ENCODE measurements around the gene AHI1.
"Not testable (repeated sequence)": the region's sequence is repeated elsewhere in the genome, so short reads cannot be mapped to it uniquely, and the experiment has no call there.

The AHI1 gene

GRCh38 chr6:135490381-135490780 is 7.2 kb downstream of the AHI1 start:
- peaks cover 45% of the 10 kb centered on the region for H3K36me3 Mint-ChIP-seq
- no peaks in the 10 kb centered on the region for H3K9me3 Mint-ChIP-seq
- H3K4me1 Mint-ChIP-seq: peaks cover 8% of the 10 kb centered on the region

GRCh38 chr6:135488023-135488422 is 9.5 kb downstream of the AHI1 start:
- Mint-ChIP-seq H3K27ac (peak overlapping the region; percentile 11), H3K36me3 (peaks cover 48% of the 10 kb centered on the region), H3K4me3 (no peak overlapping the region), H3K4me1 (no peaks in the 10 kb centered on the region), H3K27me3 (no peaks in the 10 kb centered on the region), H3K9me3 (peaks cover 5% of the 10 kb centered on the region)

More at GRCh38 chr6:135490381-135490780, 7.2 kb downstream of the AHI1 start:
- no peaks in the 10 kb centered on the region for H3K27me3 Mint-ChIP-seq
- no peak overlapping the region for H3K27ac Mint-ChIP-seq
- H3K4me3 Mint-ChIP-seq: no peak overlapping the region

GRCh38 chr6:135483903-135484302 is 13.6 kb downstream of the AHI1 start:
- peaks cover 51% of the 10 kb centered on the region for H3K36me3 Mint-ChIP-seq
- H3K4me1 Mint-ChIP-seq, H3K4me3 Mint-ChIP-seq, H3K27me3 Mint-ChIP-seq, H3K27ac Mint-ChIP-seq, H3K9me3 Mint-ChIP-seq: not testable (repeated sequence)

GRCh38 chr6:135481783-135482369 is 15.7 kb downstream of the AHI1 start:
- peaks cover 51% of the 10 kb centered on the region for H3K36me3 Mint-ChIP-seq
- H3K27ac Mint-ChIP-seq: no peak overlapping the region

GRCh38 chr6:135479601-135480000 is 17.9 kb downstream of the AHI1 start:
- Mint-ChIP-seq H3K9me3 (peaks cover 5% of the 10 kb centered on the region), H3K27ac (no peak overlapping the region), H3K4me3 (no peak overlapping the region), H3K4me1 (no peaks in the 10 kb centered on the region), H3K36me3 (peaks cover 46% of the 10 kb centered on the region), H3K27me3 (no peaks in the 10 kb centered on the region)

More at GRCh38 chr6:135481783-135482369, 15.7 kb downstream of the AHI1 start:
- H3K4me3 Mint-ChIP-seq: no peak overlapping the region
- no peaks in the 10 kb centered on the region for H3K27me3 Mint-ChIP-seq
- peaks cover 5% of the 10 kb centered on the region for H3K9me3 Mint-ChIP-seq
- no peaks in the 10 kb centered on the region for H3K4me1 Mint-ChIP-seq

GRCh38 chr6:135478626-135479025 is 18.9 kb downstream of the AHI1 start:
- H3K27ac Mint-ChIP-seq: no peak overlapping the region

GRCh38 chr6:135475292-135475886 is 22.2 kb downstream of the AHI1 start:
- no peaks in the 10 kb centered on the region for H3K27me3 Mint-ChIP-seq
- H3K27ac Mint-ChIP-seq: no peak overlapping the region
- no peaks in the 10 kb centered on the region for H3K9me3 Mint-ChIP-seq
- H3K36me3 Mint-ChIP-seq: peaks cover 31% of the 10 kb centered on the region
- no peak overlapping the region for H3K4me3 Mint-ChIP-seq
- H3K4me1 Mint-ChIP-seq: no peaks in the 10 kb centered on the region

More at GRCh38 chr6:135478626-135479025, 18.9 kb downstream of the AHI1 start:
- no peaks in the 10 kb centered on the region for H3K27me3 Mint-ChIP-seq
- H3K4me3 Mint-ChIP-seq: no peak overlapping the region
- H3K9me3 Mint-ChIP-seq: peaks cover 2% of the 10 kb centered on the region
- H3K36me3 Mint-ChIP-seq: peaks cover 38% of the 10 kb centered on the region
- H3K4me1 Mint-ChIP-seq: no peaks in the 10 kb centered on the region

GRCh38 chr6:135474362-135474761 is 23.2 kb downstream of the AHI1 start:
- no peak overlapping the region for H3K27ac Mint-ChIP-seq
- no peaks in the 10 kb centered on the region for H3K27me3 Mint-ChIP-seq
- no peak overlapping the region for H3K4me3 Mint-ChIP-seq
- peaks cover 26% of the 10 kb centered on the region for H3K36me3 Mint-ChIP-seq
- H3K4me1 Mint-ChIP-seq: no peaks in the 10 kb centered on the region
- no peaks in the 10 kb centered on the region for H3K9me3 Mint-ChIP-seq

- Mint-ChIP-seq H3K36me3 (peaks cover 30% of the 10 kb centered on the region), H3K27me3 (no peaks in the 10 kb centered on the region), H3K27ac (no peak overlapping the region), H3K4me1 (peaks cover 3% of the 10 kb centered on the region), H3K4me3 (no peak overlapping the region), H3K9me3 (no peaks in the 10 kb centered on the region)
These were observed 31.6 kb downstream of the AHI1 start for GRCh38 chr6:135465903-135466302.

GRCh38 chr6:135465307-135465706 is 32.2 kb downstream of the AHI1 start:
- no peak overlapping the region for H3K4me3 Mint-ChIP-seq
- peaks cover 9% of the 10 kb centered on the region for H3K4me1 Mint-ChIP-seq
- H3K27me3 Mint-ChIP-seq: no peaks in the 10 kb centered on the region
- H3K27ac Mint-ChIP-seq: no peak overlapping the region
- peaks cover 29% of the 10 kb centered on the region for H3K36me3 Mint-ChIP-seq
- no peaks in the 10 kb centered on the region for H3K9me3 Mint-ChIP-seq

GRCh38 chr6:135464634-135465033 is 32.9 kb downstream of the AHI1 start:
- H3K36me3 Mint-ChIP-seq: peaks cover 28% of the 10 kb centered on the region
- H3K4me3 Mint-ChIP-seq: no peak overlapping the region
- H3K27ac Mint-ChIP-seq: no peak overlapping the region
- H3K4me1 Mint-ChIP-seq: peaks cover 11% of the 10 kb centered on the region
- no peaks in the 10 kb centered on the region for H3K9me3 Mint-ChIP-seq
- H3K27me3 Mint-ChIP-seq: no peaks in the 10 kb centered on the region

- peaks cover 36% of the 10 kb centered on the region for H3K36me3 Mint-ChIP-seq
- no peaks in the 10 kb centered on the region for H3K9me3 Mint-ChIP-seq
- peaks cover 11% of the 10 kb centered on the region for H3K4me1 Mint-ChIP-seq
- H3K27me3 Mint-ChIP-seq: no peaks in the 10 kb centered on the region
- H3K27ac Mint-ChIP-seq: no peak overlapping the region
- H3K4me3 Mint-ChIP-seq: no peak overlapping the region
These were observed 36.3 kb downstream of the AHI1 start for GRCh38 chr6:135461208-135461607.

- peaks cover 7% of the 10 kb centered on the region for H3K4me1 Mint-ChIP-seq
- no peak overlapping the region for H3K27ac Mint-ChIP-seq
These were observed 39.5 kb downstream of the AHI1 start for GRCh38 chr6:135458051-135458450.

GRCh38 chr6:135451617-135452190 is 45.8 kb downstream of the AHI1 start:
- Mint-ChIP-seq H3K27ac (no peak overlapping the region), H3K4me3 (no peak overlapping the region), H3K27me3 (no peaks in the 10 kb centered on the region), H3K36me3 (peaks cover 1% of the 10 kb centered on the region), H3K4me1 (no peaks in the 10 kb centered on the region), H3K9me3 (no peaks in the 10 kb centered on the region)

More at GRCh38 chr6:135458051-135458450, 39.5 kb downstream of the AHI1 start:
- Mint-ChIP-seq H3K9me3 (no peaks in the 10 kb centered on the region), H3K36me3 (peaks cover 21% of the 10 kb centered on the region), H3K4me3 (no peak overlapping the region), H3K27me3 (no peaks in the 10 kb centered on the region)

GRCh38 chr6:135449246-135449645 is 48.3 kb downstream of the AHI1 start:
- Mint-ChIP-seq H3K9me3 (no peaks in the 10 kb centered on the region), H3K4me3 (no peak overlapping the region)

GRCh38 chr6:135440087-135440792 is 57.3 kb downstream of the AHI1 start:
- H3K9me3 Mint-ChIP-seq: no peaks in the 10 kb centered on the region
- peak overlapping the region; percentile 38 for H3K27ac Mint-ChIP-seq
- no peaks in the 10 kb centered on the region for H3K27me3 Mint-ChIP-seq
- peaks cover 12% of the 10 kb centered on the region for H3K36me3 Mint-ChIP-seq
- H3K4me1 Mint-ChIP-seq: peaks cover 22% of the 10 kb centered on the region
- H3K4me3 Mint-ChIP-seq: peak overlapping the region; percentile 59

More at GRCh38 chr6:135449246-135449645, 48.3 kb downstream of the AHI1 start:
- Mint-ChIP-seq H3K36me3 (peaks cover 7% of the 10 kb centered on the region), H3K27me3 (no peaks in the 10 kb centered on the region), H3K4me1 (no peaks in the 10 kb centered on the region), H3K27ac (no peak overlapping the region)
